K562 (cell line): ENCODE measurements around the gene DMWD. TPM values are rescaled to one million over a fixed set of nuclear protein-coding genes. Genes with fewer than 3 reads are reported as not detected.

Experiments used
- CBX5 ChIP-seq: IDR thresholded peaks from 2 replicates; pipeline ENCODE4 v1.6.1; 2014; ENCODE audit warnings: low read depth, borderline replicate concordance
- CEBPG ChIP-seq, 3 experiments: fragments of 200-800 bp in 1 of 3; sonication (Bioruptor generic) in 1 of 3; sonication (generic) in 1 of 3; formaldehyde crosslinking in 1 of 3; IDR thresholded peaks in 2 of 3; conservative IDR thresholded peaks in 1 of 3; 2 replicates each; pipeline versions ENCODE4 v1.6.1 to v1.8.0; 2016 to 2022; ENCODE audit warnings: missing compliant biosample characterization in 2 of 3, missing genetic modification characterization in 2 of 3, mild to moderate bottlenecking in 1 of 3, missing genetic modification reagents in 1 of 3
- CREB5 ChIP-seq: fragments of 250-450 bp; sonication (Bioruptor Pico); IDR thresholded peaks from 2 replicates; pipeline ENCODE4 v1.5.0; 2020; ENCODE audit warnings: mild to moderate bottlenecking
- CSDE1 ChIP-seq, 2 experiments: fragments of 450-650 bp; IDR thresholded peaks; 2 replicates each; pipeline ENCODE4 v1.6.1; 2016; ENCODE audit warnings: mild to moderate bottlenecking in 1 of 2
- HNRNPUL1 ChIP-seq: fragments of 200-400 bp; formaldehyde crosslinking; IDR thresholded peaks from 2 replicates; pipeline ENCODE4 v1.6.1; 2017; ENCODE audit warnings: low read length
- KDM1A ChIP-seq, 2 experiments: fragments of 450-650 bp; IDR thresholded peaks; 2 replicates each; pipeline ENCODE4 v1.6.1; 2016; ENCODE audit warnings: mild to moderate bottlenecking in 2 of 2
- KHSRP ChIP-seq: fragments of 450-650 bp; IDR thresholded peaks from 2 replicates; pipeline ENCODE4 v1.6.1; 2017
- MAFG ChIP-seq: fragments of 450-650 bp; conservative IDR thresholded peaks from 2 replicates; pipeline ENCODE4 v1.6.1; 2016; ENCODE audit warnings: missing genetic modification characterization, missing compliant biosample characterization
- MNT ChIP-seq, 2 experiments: fragments of 450-650 bp; conservative IDR thresholded peaks; 2 replicates each; pipeline ENCODE4 v1.6.1; 2017; ENCODE audit warnings: mild to moderate bottlenecking in 2 of 2, moderate library complexity in 2 of 2
- SAFB2 ChIP-seq: fragments of 200-400 bp; formaldehyde crosslinking; IDR thresholded peaks from 2 replicates; pipeline ENCODE4 v1.6.1; 2018; ENCODE audit warnings: borderline replicate concordance, low read length, low read depth, moderate library complexity; ENCODE audit not compliant: severe bottlenecking
- ZBTB34 ChIP-seq: fragments of 250-450 bp; sonication (Bioruptor Pico); IDR thresholded peaks from 2 replicates; pipeline ENCODE4 v1.8.0; 2021; ENCODE audit warnings: mild to moderate bottlenecking, moderate library complexity
- polyA plus RNA-seq, 8 experiments: library from polyadenylated mRNA; depleted of rRNA in 4 of 8; stranded (reverse) in 5 of 8; unstranded in 3 of 8; fragments of >200 nt; fragmentation: Nextera tagmentation in 2 of 8; fragmentation: Illumina TruSeq in 1 of 8; extraction: Ambion mirVana in 2 of 8; extraction: Trizol in 1 of 8; gene quantifications; 2 replicates each; pipeline versions ENCODE4 v1.2.1 to v1.2.3, GENCODE V29; 2011 to 2014; ENCODE audit warnings: inconsistent platforms in 1 of 8, missing spikeins in 1 of 8
- total RNA-seq, 7 experiments: library from RNA; depleted of rRNA in 6 of 7; stranded (reverse); fragments of >200 nt in 6 of 7; fragmentation: Illumina TruSeq in 2 of 7; extraction: Trizol in 2 of 7; gene quantifications; 2 replicates each; pipeline versions ENCODE4 v1.2.1 to v1.2.3, GENCODE V29; 2011 to 2021; ENCODE audit warnings: low replicate concordance in 1 of 7
- TF ChIP-seq, protein P1 (sequence below): sonication (generic); formaldehyde crosslinking; IDR thresholded peaks from 2 replicates; pipeline ENCODE4 v1.9.0; 2022; ENCODE audit warnings: mild to moderate bottlenecking, missing genetic modification reagents

The DMWD gene
- total and polyA plus RNA-seq, 9 of the 15 experiments (the other 6 are each of a cell fraction or from before 2014, with no cell fraction given) = 4.7 to 54.6 (median 19.0) TPM

GRCh38 chr19:45789035-45789786 is 3.4 kb downstream of the DMWD start (continued):
- TF ChIP-seq ZBTB34 (CRISPR knock-in tag) (no peak), MNT (conservative IDR thresholded peaks at IDR 0.05) (no peak), MAFG (tag) (no peak), KHSRP (no peak), CSDE1 (IDR thresholded peaks at IDR 0.05) (no peak), KDM1A (IDR thresholded peaks at IDR 0.05) (peak in 1 of 2 experiments; percentile 14; a peak in 1 of 4 replicates), SAFB2 (no peak), CEBPG (CRISPR knock-in tag; IDR thresholded peaks at IDR 0.05) (no peak), CEBPG (tag; conservative IDR thresholded peaks at IDR 0.05 in 1 of 2, IDR thresholded peaks at IDR 0.05 in 1 of 2) (no peak), CREB5 (CRISPR knock-in tag) (no peak), HNRNPUL1 (no peak), CBX5 (no peak)
- TF ChIP-seq, protein P1, sequence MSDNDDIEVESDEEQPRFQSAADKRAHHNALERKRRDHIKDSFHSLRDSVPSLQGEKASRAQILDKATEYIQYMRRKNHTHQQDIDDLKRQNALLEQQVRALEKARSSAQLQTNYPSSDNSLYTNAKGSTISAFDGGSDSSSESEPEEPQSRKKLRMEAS = no peak
